ENCODE results near the gene FDX2.
A peak's percentile ranks its signal among the peaks of the same experiment; 100 is the strongest.
"Not testable (repeated sequence)": the region's sequence is repeated elsewhere in the genome, so short reads cannot be mapped to it uniquely, and the experiment has no call there.

The FDX2 gene

DNA sequence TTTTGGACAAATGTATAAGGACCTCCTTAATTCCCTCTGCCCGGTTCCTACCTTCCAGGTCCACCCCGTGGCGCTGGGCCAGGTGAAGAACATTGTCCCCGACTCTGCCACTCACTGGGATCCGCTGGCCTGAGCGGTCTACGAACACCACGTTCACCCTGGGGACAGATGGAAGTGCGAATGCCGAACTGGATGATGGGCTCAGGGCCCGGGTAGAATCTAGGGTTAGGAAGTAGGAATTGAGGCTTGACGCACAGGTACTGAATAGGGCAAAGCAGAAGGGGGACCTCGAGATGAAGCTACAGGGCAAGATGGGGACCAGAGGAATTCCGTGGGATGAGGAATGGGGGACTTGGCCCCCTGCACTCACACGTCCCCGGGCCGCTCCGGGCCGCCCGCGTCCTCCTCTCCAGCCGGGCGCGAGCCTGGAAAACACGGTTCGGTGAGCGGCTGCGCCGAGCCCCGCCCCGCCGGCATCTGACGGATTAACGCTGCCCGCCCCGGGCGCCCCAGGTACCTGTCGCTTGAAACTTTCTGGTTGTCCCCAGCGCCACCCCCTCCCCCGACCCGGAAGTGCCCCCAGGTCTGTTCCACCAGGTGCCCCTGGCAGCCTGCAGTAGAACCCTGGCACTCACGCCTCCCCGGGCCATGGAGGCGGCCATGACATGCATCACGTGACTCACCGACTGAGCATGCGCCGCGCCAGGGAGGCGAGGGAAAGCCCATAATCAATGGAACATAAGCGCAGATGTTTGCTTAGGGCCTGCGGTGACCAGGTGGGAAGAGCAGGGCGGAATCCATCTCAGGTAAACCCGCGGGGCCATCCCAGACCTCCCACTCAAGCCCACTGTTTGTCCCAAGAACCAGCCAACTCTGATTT lies at the start of gene FDX2:
Gene FDX2 (minus strand): TSS at position 681 of the 880 bp plus-strand sequence. CDS start 19 bp downstream, at position 662.
- DNase-seq (ENCODE audit: extremely low read depth in 1 of 2, low read depth in 1 of 2) = peak; percentile 80 to 84

DNA sequence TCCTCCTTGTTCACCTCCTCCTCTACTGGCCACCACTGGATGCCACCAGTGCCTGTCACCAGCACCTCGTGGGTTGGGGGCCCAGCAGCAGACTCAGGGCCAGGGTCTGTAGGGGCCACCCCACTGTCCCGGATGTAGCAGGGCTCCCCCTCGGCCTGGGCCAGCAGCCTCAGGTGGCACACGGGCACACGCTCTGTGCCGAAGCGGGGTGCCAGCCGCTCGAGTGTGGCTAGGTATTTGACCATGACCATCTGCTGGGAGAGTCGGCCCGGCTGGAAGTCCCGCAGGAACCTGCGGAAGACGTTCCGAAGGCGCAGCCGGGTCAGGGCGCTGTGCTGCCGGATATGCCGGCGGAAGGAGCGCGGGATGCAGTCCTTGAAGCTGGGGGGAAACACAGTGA lies 49.7 kb upstream of the FDX2 start:
- DNase-seq (ENCODE audit: extremely low read depth in 1 of 2, low read depth in 1 of 2) = no peak

DNA sequence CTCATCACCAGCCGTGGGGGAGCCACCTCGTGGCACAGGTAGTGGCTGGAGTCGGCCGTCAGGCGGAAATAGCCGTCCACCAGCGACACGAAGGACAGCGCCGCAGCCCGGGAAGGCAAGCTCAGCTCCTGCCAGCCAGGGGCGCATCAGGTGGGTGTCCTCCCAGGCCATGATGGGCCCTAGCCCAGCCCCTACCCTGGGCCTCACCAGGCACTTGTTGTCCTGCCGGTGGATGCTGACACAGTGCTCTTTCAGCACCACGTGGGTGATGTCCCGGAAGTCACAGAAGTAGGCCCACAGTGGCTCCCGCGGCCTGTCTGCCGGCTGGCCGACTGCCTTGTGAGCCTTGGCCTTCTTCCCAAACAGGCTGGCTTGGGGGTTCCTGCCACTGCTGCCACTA lies 48.8 kb upstream of the FDX2 start:
- DNase-seq (ENCODE audit: extremely low read depth in 1 of 2, low read depth in 1 of 2) = no peak

DNA sequence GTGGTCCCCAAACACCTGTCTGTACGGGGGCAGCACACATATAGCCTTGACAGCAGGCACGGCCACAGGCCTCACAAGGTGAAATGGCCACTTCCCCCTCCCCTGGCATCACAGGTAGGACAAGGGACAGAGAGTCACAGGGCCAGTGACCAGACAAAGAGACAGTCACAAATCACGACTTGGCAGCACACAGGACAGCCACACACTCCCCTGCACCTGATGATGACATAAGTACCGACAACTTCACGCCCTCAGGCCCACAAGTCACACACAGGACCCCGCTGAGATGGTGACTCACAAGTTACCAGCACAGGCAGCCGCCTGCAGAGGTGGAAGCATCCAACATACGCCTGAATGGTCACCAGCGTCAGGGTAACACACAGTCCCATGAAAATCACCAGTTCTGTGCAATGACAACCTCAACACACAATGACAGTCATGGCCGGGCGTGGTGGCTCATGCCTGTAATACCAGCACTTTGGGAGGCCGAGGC lies 48.0 kb upstream of the FDX2 start:
- peak in 1 of 2 donors; percentile 21 for DNase-seq (ENCODE audit: extremely low read depth in 1 of 2, low read depth in 1 of 2)

DNA sequence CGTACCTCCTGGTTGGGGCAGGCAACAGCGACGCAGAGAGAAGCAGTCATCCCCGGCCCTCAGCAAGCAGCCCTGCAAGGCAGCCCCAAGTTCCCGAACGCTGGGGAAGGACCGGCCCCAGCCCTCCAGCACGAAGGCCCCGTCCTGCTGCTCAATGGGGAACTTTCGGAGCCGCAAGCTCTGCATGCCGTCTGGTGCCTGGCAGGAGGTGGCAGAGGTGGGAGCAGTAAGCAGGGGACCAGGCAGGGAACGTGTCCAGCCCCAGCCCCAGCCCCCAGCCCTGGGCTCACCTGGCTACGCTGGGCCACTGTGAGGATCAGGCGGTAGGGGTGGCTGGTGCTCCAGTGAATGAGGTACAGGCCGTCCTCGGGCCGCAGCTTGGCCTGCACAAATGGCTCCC lies 46.4 kb upstream of the FDX2 start:
- DNase-seq (ENCODE audit: extremely low read depth in 1 of 2, low read depth in 1 of 2) = no peak

DNA sequence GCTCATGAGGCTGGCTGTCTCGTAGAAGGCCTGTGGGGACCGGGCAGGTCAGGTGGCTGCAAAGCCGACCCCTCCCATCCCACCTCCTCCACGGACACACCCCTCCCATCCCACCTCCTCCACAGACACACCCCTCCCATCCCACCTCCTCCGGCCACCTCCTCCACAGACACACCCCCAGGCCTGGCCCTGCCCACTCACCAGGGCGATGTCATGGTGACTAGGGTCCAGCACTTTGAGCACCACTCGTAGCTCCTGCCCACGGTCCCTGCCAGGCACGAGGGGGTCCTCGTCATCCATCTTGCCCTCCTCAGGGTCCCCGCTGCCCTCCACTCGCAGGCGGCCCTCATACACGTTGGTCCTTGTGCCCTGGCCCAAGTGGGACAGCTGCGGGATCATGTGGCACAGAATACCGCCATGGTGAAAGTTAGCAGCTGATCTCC lies 45.8 kb upstream of the FDX2 start:
- DNase-seq (ENCODE audit: extremely low read depth in 1 of 2, low read depth in 1 of 2) = no peak

DNA sequence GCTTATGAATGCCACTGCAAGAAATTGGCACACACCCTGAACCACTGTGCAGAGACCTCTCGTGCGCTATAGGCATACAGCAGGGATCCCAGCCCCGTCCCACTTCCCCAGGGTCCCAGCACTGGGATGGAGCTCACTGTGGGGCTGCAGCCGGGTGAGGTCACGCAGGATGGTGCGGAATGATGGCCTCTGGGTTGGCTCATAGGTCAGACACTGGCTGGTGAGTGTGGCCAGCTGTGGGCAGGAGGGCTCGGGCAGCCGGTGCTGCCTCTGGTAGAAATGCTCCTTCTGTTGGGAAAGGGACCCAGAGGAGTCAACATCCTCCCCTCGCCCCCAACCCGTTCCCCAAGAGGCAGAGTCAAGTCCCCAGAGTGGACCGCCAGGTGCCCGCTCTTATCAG lies 40.6 kb upstream of the FDX2 start:
- DNase-seq (ENCODE audit: extremely low read depth in 1 of 2, low read depth in 1 of 2) = no peak

DNA sequence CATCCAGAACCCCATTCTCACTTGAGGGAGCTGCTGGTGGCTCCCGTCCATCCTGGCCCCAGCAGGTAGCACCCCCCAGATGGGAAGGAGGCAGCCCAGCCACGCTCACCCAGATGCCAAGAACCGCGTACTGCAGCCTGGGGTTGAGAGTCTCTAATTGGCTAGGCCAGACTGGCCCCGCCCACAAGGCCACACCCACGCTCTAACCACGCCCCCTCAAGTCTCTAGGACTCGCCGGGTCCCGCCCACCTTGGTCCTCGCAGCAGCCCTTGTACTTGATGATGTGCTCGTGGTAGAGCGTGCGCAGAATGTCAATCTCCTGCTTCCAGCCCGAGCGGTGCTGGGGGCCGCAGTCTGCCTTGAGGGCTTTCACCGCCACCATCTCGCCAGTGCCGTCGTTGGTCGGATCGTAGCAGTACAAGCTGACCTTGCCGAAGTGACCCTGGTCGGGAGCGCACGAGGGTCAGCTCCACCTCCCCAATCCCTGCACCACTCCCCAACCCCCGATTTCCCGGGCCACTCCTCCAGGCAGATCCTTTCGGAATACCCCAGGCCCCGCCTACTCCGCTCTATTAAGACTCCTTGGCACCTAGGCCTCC lies 38.1 kb upstream of the FDX2 start:
- DNase-seq (ENCODE audit: extremely low read depth in 1 of 2, low read depth in 1 of 2) = peak in 1 of 2 donors; percentile 54

DNA sequence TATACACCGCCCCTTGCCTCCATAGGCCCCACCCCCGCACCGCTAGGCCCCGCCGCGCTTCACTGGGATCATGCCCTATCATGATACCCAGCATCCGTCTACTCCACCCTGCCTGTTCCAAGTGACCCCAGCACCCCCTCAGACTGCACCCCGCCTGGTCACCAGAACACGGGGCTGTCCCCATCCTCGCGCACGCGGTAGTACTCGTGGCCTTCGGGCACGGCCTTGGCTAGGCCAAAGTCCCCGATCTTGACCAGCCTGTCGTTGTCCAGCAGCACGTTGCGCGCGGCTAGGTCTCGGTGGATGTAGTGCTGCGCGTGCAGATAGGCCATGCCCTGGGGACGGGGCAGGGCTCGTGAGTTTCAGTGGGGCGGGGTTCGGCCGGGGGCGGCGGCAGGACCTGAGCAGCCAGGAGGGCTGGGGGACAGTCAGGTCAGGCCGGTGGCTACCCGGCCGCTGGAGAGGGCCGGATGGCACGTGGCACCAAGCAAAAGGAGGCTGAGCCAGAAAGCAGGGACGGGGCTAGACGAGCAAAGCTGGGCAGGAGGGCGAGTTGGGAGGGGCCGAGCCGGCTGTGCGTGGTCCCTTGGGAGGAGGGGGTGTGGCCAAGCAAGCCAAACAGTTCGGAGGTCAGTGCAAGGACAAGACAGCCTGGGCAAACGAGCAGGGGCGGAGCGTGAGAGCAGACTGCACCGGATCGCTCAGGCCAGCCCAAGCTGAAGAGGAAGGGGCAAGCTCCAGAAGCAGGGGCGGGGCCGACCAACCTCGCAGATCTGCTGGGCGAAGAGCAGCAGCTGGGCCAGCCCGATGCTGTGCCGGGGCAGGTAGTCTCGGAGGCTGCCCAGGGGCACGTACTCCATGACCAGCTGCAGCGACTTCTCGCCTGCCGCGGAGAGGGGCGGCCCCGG lies 37.2 kb upstream of the FDX2 start:
- no peak for DNase-seq (ENCODE audit: extremely low read depth in 1 of 2, low read depth in 1 of 2)

DNA sequence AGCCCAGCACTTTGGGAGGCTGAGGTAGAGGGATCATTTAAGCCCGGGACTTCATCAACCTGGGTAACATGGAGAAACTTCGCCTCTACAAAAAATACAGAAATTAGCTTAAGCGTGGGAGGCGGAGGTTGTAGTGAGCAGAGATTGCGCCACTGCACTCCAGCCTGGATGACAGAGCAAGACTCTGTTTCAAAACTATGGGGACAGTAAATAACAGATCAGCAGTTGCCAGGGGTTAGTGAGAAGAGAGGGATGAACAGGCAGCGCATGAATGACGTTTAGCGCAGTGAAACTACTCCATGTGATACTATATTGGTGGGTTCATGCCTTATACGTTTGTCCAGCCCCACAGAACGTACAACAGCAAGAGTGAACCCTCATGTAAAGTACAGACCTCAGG lies 30.7 kb upstream of the FDX2 start:
- DNase-seq (ENCODE audit: extremely low read depth in 1 of 2, low read depth in 1 of 2) = no peak

DNA sequence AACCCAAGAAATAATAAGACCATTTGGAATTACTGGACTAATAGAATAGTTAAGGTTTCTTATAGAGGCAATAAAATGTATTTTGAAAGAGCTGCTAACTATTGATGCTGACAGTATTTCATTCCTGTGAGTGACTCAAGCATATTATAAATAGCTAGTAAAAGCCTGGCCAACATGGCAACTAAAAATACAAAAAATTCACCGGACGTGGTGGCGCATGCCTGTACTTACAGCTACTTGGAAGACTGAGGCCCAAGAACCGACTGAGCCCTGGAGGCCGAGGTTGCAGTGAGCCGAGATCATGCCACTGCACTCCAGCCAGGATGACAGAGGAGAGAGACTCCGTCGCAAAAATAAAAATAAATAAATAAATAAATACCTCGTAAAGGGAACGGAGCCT lies 29.0 kb upstream of the FDX2 start:
- no peak for DNase-seq (ENCODE audit: extremely low read depth in 1 of 2, low read depth in 1 of 2)

DNA sequence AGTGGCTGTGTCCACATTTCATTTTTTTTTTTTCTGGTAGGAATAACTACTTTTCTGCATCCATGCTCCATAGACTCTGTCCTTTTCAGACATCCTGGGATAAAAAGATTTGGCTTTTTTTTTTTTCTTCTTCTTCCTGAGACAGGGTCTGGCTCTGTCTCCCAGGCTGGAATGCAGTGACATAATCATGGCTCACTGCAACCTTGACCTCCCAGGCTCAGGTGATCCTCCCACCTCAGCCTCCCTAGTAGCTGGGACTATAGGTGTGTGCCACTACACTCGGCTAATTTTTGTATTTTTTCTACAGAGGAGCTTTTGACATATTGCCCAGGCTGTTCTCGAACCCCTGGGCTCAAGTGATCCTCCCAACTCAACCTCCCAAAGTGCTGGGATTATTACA lies 27.7 kb upstream of the FDX2 start:
- DNase-seq (ENCODE audit: extremely low read depth in 1 of 2, low read depth in 1 of 2) = no peak

DNA sequence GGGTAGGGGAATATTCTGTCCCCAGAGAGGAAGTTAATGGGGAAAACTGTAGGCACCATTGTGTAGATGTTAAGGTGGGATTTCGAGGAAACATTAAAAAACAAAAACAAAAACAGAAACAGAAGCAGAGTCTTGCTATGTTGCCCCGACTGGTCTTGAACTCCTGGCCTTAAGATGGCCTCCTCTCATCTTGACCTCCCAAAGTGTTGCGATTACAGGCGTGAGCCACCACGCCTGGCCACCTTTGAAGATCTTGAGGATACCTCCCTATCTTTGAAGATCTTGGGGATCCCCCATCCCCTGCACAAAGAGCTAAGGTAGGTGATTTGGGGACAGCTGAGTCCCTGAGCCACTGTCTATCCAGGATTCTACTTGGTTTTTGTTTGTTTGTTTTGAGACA lies 24.2 kb upstream of the FDX2 start:
- no peak for DNase-seq (ENCODE audit: extremely low read depth in 1 of 2, low read depth in 1 of 2)

DNA sequence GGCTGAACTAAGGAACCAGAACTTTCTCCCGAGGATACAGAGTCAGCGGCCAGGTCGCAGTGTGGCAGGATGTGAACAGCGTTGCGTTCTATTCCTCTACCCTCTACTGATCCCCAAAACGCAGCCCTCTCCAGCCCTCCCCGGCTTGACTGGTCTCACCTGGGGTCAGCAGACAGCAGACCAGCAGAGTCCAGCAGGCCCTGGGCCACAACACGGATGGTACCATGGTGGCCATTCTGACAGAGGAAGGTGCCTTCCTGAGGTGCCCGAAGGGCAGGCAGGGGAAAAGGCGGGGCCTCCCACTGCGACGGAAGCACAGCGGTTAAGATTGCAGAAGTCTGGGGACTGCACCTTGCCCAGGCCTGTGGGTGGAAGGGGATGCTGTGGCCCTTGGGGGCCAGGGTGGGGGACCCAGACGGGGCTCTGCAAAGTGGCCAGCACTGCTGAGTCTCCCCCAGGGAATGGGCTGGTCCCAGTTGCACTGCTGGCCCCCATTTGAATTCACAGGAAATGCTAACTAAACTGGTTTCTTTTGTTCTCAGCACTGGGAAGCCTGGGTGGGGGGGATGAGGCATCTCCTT lies 23.7 kb upstream of the FDX2 start, which contains the start of gene ICAM3:
Gene ICAM3 (minus strand): TSS at position 245 of the 581 bp plus-strand sequence. CDS start 10 bp downstream, at position 235.
- peak; percentile 49 to 66 for DNase-seq (ENCODE audit: extremely low read depth in 1 of 2, low read depth in 1 of 2)

DNA sequence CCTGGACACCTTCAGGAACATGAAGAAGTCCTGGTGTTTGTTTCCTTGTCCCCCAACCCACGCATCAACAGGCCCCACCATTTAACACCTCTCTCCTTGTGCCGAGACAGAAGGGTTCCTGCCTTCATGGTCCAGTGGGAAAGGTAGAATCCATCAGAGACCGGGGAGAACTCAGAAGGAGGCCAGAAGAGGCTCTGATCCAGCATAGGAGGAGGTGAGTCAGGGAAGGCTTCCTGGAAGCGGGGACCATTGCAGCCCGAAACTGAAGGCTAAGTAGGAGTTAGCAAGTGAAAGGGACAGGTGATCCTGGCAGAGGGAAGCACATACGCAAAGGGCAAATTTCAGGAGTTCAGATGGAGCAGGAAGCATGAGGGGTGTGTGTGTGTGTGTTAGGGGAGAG lies 23.1 kb upstream of the FDX2 start:
- DNase-seq (ENCODE audit: extremely low read depth in 1 of 2, low read depth in 1 of 2) = no peak

DNA sequence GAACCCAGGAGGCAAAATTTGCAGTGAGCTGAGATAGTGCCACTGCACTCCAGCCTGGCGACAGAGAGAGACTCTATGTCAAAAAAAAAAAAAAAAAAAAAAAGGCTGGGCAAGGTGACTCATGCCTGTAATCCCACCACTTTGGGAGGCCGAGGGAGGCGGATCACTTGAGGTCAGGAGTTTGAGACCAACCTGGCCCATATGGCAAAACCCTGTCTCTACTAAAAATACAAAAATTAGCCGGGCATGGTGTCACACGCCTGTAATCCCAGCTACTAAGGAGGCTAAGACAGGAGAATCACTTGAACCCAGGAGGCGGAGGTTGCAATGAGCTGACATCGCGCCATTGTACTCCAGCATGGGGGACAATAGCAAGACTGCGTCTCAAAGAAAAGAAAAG lies 20.9 kb upstream of the FDX2 start:
- not testable (repeated sequence) for DNase-seq (ENCODE audit: extremely low read depth in 1 of 2, low read depth in 1 of 2)

DNA sequence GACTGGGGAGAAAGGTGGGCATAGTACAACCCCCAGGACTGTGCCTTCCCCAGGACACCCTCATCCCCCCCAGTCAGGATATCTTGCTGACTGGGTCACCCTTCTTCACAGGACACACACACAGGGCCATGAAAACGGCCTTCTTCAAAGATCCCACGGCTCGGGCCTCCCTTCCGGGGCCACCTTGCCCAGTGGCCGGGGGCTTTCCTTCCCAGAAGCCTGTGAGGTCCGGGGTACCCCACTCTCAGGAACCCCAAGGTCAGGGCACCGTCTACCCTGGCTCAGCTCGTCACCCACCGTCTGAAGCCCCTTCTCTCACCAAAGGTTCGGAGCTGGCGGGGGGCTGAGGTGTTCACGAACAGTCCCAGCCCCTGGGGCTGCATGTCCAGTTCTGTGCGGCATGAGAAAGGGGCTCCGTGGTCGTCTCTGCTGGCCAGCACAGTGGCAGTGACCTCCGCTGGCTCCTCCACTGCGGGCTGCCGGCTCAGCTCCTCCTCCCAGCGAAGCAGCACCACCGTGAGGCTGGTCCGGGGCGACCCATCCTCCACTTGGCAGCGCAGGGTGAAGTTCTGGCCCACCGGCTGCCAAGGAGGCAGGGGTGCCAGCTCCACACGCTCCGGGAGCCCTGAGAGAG lies 19.7 kb upstream of the FDX2 start:
- DNase-seq (ENCODE audit: extremely low read depth in 1 of 2, low read depth in 1 of 2) = no peak

DNA sequence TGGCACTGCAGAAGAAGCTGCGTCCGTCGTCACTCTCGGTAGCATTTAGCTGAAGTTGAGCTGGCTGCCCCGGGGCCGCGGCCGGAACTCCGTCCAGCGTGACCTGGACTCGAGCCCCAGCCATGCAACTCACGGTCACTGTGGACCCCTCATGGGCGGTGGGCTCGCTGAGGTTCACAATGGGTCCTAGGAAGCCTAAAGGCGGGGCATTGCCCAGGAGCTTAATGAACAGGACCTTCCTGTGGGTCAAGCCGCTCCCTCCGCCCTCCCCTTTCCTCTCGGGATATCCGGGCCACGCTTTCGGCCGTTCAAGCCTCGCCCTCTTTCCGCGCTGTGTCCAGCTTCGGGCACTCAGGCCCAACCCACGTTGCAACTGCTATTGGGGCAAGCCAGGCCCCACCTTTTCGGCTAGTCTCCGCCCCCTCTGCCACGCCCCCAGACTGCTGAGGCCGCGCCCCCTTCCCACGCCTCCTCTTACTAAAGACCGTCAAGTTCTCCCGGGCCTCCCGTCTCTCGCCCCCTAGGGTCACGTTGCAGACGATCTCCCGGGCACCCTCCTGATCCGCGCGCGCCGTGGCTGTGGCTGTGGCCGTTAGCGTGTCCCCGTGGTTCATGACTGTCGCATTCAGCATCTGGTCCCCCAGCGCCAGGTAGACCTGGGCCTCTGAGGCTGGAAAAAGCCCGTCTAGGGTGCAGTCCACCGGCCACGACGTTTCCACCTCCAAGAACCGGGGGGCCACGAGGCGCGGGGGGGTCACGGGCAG lies 19.0 kb upstream of the FDX2 start:
- peak in 1 of 2 donors; percentile 38 for DNase-seq (ENCODE audit: extremely low read depth in 1 of 2, low read depth in 1 of 2)
